Renal pelvis (tissue), 4 donors: ENCODE measurements around the gene IGFBP5. TPM values are rescaled to one million over a fixed set of nuclear protein-coding genes. Genes with fewer than 3 reads are reported as not detected.

ENCODE experiments used
- DNase-seq: peaks from one replicate; pipeline ENCODE4 v3.0.0-alpha.2; 2013
- polyA plus RNA-seq, 3 donors: library from polyadenylated mRNA; unstranded; fragments of 120-200 nt; gene quantifications; one replicate each; pipeline ENCODE4 v1.2.1, GENCODE V29; 2013; ENCODE audit not compliant: insufficient read length in 3 of 3

The IGFBP5 gene
- polyA plus RNA-seq, 3 donors = 267 to 355 (median 272) TPM

DNA sequence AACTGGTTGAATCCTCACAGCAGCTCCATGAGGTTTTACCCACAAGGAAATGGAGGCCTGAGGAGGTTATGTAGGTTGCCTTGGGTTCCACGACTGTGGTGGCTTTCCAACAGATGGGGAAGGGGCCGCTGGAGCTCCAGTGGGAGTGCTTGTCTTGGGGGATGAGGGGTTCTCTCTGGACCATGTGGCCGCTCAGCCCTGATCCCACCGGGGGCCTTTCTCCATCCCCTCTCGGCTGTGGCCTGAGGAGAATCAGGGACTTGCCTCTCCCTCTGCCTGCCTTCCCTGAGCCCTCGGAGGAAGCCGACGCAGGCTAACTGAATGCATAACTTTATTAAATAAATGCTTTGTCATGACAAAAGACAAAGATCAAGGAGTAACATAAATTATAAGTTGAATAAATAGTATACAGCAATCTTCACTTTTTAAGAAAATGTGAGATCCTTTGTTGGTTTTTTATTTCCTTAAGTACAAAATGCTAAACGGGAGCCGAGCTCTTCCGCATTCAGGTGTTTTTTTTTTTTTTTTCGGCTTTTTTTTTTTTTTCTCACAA, 23.5 kb downstream of the IGFBP5 start:
- DNase-seq = no peak

GRCh38 chr2:216671081-216671411, 24.3 kb downstream of the IGFBP5 start:
- no peak for DNase-seq

- DNase-seq = no peak
Observed at GRCh38 chr2:216670266-216671080, 24.9 kb downstream of the IGFBP5 start.

- DNase-seq = peak; percentile 73
Observed at GRCh38 chr2:216666461-216667233, 28.7 kb downstream of the IGFBP5 start.

DNA sequence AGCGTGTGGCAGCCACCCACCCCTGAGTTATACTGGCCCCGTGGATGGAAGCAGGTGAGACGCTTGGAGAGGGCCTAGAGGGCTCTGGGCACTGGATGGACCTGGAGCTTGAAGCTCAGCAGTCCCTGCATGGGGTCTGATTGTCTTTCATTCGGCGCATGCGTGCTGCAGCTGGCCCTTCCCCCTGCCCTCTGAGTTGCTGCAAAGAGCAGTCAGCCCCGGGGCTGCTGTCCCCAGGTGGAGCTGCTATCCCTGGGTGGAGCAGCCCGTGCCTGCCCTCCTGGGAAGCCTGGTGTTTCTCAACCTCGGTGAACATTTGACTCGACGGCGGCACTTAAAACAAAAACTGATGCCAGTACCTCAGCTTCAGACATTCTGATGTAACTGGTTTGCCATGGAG, 29.6 kb downstream of the IGFBP5 start:
- DNase-seq = no peak

DNA sequence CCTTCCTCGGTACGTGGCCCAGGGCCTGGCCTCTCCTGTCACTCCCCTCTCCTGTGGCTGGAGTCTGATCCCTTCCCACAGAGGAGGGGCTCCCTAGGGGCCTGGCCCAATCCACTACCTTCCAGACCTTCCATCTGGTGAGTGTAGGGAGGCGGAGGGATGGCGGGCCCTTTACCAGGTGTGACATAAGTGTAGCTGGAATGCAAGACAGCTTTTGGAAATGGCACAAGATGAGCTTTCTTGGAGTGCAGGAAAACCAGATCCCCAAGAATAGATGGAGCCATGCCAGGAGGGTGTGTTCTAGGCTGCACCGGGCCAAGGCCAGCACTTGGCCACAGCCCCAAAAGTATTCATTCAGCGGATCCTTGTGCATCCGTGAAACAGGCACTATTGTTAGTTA, 30.1 kb downstream of the IGFBP5 start:
- no peak for DNase-seq

GRCh38 chr2:216664593-216665034, 30.7 kb downstream of the IGFBP5 start:
- DNase-seq = no peak

DNA sequence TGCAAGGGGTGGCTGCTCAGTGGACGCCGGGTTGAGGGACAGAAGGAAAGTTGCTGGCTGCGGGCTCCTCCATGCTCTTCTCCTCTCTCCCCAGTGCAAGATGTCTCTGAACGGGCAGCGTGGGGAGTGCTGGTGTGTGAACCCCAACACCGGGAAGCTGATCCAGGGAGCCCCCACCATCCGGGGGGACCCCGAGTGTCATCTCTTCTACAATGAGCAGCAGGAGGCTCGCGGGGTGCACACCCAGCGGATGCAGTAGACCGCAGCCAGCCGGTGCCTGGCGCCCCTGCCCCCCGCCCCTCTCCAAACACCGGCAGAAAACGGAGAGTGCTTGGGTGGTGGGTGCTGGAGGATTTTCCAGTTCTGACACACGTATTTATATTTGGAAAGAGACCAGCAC, 31.5 kb downstream of the IGFBP5 start:
- DNase-seq = no peak

DNA sequence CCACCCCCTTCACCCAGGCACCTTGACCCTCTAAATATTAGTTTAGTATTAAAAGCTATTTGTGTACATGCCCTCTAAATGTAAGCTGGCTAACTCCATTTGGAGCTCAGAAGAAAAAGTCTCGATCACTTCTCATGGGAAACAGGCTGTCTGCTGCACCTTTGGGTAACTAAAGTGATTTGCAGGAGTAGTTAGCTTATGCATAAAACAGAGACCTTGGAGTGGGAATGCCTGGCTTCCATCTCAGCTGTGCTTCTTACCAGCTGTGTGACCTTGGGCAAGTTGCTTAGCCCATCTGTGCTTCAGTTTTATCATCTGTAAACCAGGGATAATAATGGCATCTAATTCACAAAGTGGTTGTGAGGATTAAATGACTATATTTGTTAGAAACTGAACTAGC, 32.2 kb downstream of the IGFBP5 start:
- DNase-seq = no peak

DNA sequence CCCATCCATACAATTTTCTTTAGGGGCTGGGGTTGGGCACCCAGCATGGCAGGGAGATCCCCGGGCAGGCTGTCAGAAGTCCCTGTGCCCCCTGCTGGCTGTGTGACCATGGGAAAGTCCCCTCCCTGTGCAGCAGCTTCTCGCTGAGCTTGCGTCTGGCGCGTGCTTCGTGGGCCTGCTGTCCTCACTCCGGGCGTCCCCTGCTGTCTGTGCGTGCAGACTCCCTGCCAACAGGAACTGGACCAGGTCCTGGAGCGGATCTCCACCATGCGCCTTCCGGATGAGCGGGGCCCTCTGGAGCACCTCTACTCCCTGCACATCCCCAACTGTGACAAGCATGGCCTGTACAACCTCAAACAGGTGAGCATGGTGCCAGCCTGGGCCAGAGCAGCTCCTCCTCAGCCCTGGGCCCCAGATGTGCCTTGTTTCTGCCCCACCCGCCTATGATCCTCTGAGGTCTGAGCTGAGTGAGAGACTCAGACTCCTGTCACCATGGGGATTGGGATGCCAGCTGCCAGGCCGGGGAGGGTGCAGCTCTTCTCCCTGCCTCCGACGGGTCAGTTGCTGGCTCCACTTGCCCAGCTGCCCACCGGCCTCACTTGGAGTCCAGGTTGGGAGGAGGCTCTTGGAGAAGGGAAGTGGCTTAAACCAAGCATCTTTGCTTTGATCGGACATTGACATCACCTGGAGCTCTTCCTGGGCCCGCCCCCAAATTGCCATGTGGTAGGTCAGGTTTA, 33.5 kb downstream of the IGFBP5 start:
- DNase-seq = no peak

GRCh38 chr2:216661051-216661450, 34.3 kb downstream of the IGFBP5 start:
- no peak for DNase-seq

DNA sequence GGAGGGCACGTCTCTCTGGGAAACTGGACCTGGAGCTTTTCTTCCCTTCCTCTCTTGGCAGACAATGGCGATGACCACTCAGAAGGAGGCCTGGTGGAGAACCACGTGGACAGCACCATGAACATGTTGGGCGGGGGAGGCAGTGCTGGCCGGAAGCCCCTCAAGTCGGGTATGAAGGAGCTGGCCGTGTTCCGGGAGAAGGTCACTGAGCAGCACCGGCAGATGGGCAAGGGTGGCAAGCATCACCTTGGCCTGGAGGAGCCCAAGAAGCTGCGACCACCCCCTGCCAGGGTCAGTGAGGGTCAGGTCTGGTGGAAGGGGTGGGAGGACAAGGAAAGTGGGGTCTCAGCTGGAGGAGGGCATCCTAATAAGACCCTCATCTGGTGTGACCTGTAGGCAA, 34.9 kb downstream of the IGFBP5 start:
- no peak for DNase-seq

DNA sequence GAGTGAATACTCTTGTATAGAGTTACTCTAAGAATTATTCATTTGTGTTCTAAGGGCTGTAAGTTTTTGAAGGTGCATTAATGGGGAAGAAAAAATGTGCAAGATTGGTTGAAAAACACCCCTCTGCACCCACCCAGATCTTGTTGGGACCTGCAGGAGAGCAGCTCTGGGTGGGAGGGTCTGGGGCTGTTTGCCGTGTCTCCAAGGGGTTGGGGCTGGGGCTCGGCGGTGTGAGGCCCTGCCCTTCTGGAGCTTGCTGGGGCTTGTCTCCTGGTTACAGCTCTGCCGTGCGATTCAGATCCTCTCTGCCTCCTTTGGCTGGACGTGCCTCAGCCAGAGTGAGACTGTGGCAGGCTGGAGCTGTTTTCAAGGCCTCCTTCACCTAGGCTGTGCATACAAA, 36.1 kb downstream of the IGFBP5 start:
- DNase-seq = no peak

GRCh38 chr2:216658757-216659156, 36.6 kb downstream of the IGFBP5 start:
- no peak for DNase-seq

DNA sequence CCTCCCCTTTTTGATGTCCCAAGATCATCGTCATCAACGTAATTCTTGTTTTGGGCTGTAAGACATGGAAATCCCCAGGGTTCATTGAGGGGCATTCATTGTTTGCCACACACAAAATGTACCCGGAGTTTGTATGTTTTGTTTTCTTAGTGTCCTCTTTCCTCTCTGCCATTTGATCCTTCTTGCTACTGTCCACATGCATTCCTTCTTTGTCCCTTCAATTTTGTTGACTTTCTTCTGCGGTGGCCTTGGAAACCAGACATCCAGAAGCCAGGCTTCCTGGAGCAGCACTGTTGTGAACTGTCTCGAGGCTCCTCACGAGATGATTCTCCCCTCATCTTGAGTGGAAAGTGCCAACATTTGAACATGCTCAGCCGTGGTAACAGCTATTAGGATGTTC, 37.4 kb downstream of the IGFBP5 start:
- peak; percentile 66 for DNase-seq

DNA sequence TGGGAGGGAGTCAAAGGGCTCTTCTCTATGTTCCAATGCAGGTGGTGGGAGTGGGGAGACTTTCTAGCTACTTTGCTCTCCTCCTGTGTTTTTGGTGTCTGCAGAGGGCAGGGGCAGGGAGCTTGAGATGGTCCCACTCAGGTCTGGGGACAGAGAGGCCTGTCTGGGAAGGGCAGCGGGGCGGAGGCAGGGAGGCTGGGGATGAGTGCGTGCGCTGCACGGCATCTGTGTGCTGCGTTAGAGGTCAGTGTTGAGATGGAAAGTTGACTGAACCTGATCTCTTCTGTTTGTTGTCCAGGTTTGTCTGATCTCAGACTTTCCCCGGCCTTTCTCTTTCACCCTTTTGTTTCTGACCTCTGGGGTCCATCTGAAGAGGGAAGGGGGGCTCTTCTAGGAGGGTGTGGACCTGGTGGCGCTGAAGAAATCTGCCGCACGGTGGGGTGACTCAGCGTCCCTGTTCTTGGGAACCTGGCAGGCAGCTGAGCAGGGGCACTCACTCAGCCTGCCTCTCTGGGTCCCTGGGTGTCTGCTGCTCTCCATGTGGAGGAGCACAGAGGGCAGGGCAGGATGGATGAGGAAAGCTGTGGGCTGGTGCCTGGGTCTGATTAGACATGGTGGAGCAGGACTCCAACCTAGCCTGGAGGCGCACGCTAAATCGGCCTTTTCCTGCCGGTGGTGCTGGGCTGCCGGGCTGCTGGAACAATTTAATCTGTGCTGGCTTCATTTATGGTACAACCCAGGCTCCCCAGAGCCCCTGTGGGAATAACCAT, 38.1 kb downstream of the IGFBP5 start:
- no peak for DNase-seq

DNA sequence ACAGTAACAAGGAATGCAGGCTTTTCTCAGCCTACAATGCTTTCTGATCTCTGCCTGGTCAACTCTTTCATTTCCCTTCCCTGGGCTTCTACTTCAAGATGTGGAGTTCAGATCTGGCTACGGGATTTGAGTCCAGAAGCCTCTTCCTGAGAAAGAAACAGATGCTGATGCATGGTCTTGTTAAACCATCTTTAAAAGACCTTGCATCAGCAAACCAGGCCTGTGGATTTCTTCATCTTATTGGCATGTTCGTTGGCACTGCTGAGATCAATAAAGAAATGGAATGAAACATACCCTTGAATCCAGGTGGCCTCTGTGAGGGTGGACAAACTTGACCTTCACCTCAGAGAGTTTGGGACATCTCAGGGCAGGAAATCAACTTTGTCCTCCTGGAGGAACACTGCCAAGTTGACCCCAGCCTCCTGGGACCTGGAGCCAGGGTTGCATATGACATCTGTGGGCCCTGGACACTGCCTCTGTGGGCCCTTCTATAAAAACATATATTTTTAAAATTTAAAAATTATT, 40.8 kb downstream of the IGFBP5 start:
- no peak for DNase-seq

- no peak for DNase-seq
Observed at GRCh38 chr2:216653931-216654365, 41.4 kb downstream of the IGFBP5 start.

GRCh38 chr2:216653093-216653799, 42.1 kb downstream of the IGFBP5 start:
- DNase-seq = no peak

GRCh38 chr2:216652566-216652965, 42.8 kb downstream of the IGFBP5 start:
- DNase-seq = no peak
